ENCODE data around the gene NBAS.

- no peak for TF ChIP-seq POLR2A (IDR thresholded peaks at IDR 0.05; ENCODE audit: extremely low read depth, insufficient read length)
- TF ChIP-seq CTCF (IDR thresholded peaks at IDR 0.05; ENCODE audit: low read depth, low read length) = no peak
Observed at GRCh38 chr2:15147591-15147990, 413.5 kb downstream of the NBAS start.
